Subcutaneous adipose tissue (tissue), 4 donors: ENCODE data around the gene XRN1. TPM values are rescaled to one million over a fixed set of nuclear protein-coding genes. Genes with fewer than 3 reads are reported as not detected.

Experiments
- CTCF ChIP-seq: fragments of 450-650 bp; IDR thresholded peaks from one replicate; pipeline ENCODE4 v1.5.1; 2016; ENCODE audit warnings: low read depth, mild to moderate bottlenecking, control low read depth, antibody characterized with exemption, moderate library complexity
- total RNA-seq, 4 donors: library from RNA; depleted of rRNA; stranded (reverse); fragments of >200 nt; gene quantifications; one replicate each; pipeline ENCODE4 v1.1.0, GENCODE V29; 2016

The XRN1 gene
- total RNA-seq, 4 donors from 2014 or later, result 49.6 to 83.3 (median 58.9) TPM

- TF ChIP-seq CTCF, result no peak
Observed at GRCh38 chr3:142374687-142375086, 73.2 kb downstream of the XRN1 start.

GRCh38 chr3:142366434-142366833, 81.4 kb downstream of the XRN1 start:
- no peak for TF ChIP-seq CTCF

GRCh38 chr3:142363936-142364467, 83.8 kb downstream of the XRN1 start:
- TF ChIP-seq CTCF, result no peak

- TF ChIP-seq CTCF, result no peak
Observed at GRCh38 chr3:142359367-142359766, 88.5 kb downstream of the XRN1 start.

GRCh38 chr3:142356818-142357217, 91.0 kb downstream of the XRN1 start:
- TF ChIP-seq CTCF, result no peak

GRCh38 chr3:142355692-142356091, 92.1 kb downstream of the XRN1 start:
- no peak for TF ChIP-seq CTCF

- no peak for TF ChIP-seq CTCF
Observed at GRCh38 chr3:142354076-142354475, 93.8 kb downstream of the XRN1 start.

- no peak for TF ChIP-seq CTCF
Observed at GRCh38 chr3:142353571-142353970, 94.3 kb downstream of the XRN1 start.
